ENCODE results near the gene EYS. TPM values are rescaled to one million over a fixed set of nuclear protein-coding genes. Genes with fewer than 3 reads are reported as not detected.

The EYS gene
- total and polyA plus RNA-seq, 7 donors, result 0.07 to 0.46 TPM; not detected in 5

GRCh38 chr6:64049736-64050135, 1657.3 kb downstream of the EYS start:
- H3K27me3 ChIP-seq, result no peaks in the 10 kb centered on the region
- DNase-seq, result no peak
- WGBS, 2 donors, result 58 to 68% methylated on average over 2 of the region's 2 CpGs
- no peak overlapping the region for H3K27ac ChIP-seq
- intact Hi-C loops (cut with DNase I), result no loop called here
- H3K36me3 ChIP-seq, result no peaks in the 10 kb centered on the region
- H3K4me1 ChIP-seq, result no peaks in the 10 kb centered on the region
- no peak overlapping the region for H3K4me3 ChIP-seq
- no peak for TF ChIP-seq CTCF (IDR thresholded peaks at IDR 0.05)
- TF ChIP-seq POLR2AphosphoS5 (IDR thresholded peaks at IDR 0.05), result no peak
- no peak for TF ChIP-seq POLR2A (IDR thresholded peaks at IDR 0.05)
- no peak for TF ChIP-seq EP300 (IDR thresholded peaks at IDR 0.05)
- no peaks in the 10 kb centered on the region for H3K9me3 ChIP-seq

GRCh38 chr6:64046746-64047208, 1660.2 kb downstream of the EYS start:
- no peak overlapping the region for H3K27ac ChIP-seq
- intact Hi-C loops (cut with DNase I), result no loop called here
- DNase-seq, result no peak
- no peak overlapping the region for H3K4me3 ChIP-seq
- WGBS, 2 donors, result 24 to 72% methylated on average over 1 of the region's 1 CpG
- H3K4me1 ChIP-seq, result no peaks in the 10 kb centered on the region
- H3K36me3 ChIP-seq, result no peaks in the 10 kb centered on the region
- TF ChIP-seq POLR2AphosphoS5 (IDR thresholded peaks at IDR 0.05), result no peak
- no peak for TF ChIP-seq EP300 (IDR thresholded peaks at IDR 0.05)
- TF ChIP-seq CTCF (IDR thresholded peaks at IDR 0.05), result no peak
- no peak for TF ChIP-seq POLR2A (IDR thresholded peaks at IDR 0.05)
- no peaks in the 10 kb centered on the region for H3K9me3 ChIP-seq
- H3K27me3 ChIP-seq, result no peaks in the 10 kb centered on the region

GRCh38 chr6:64041373-64041772, 1665.7 kb downstream of the EYS start:
- no peak for TF ChIP-seq POLR2AphosphoS5 (IDR thresholded peaks at IDR 0.05)
- TF ChIP-seq CTCF (IDR thresholded peaks at IDR 0.05), result no peak
- no peak for TF ChIP-seq POLR2A (IDR thresholded peaks at IDR 0.05)
- no peaks in the 10 kb centered on the region for H3K9me3 ChIP-seq
- no peaks in the 10 kb centered on the region for H3K27me3 ChIP-seq
- H3K4me1 ChIP-seq, result peaks cover 0 to 24% (median 7%) of the 10 kb centered on the region in 4 donors
- H3K4me3 ChIP-seq, result no peak overlapping the region
- no peaks in the 10 kb centered on the region for H3K36me3 ChIP-seq
- H3K27ac ChIP-seq, result no peak overlapping the region
- DNase-seq, result no peak
- intact Hi-C loops (cut with DNase I), result no loop called here
- 73 to 82% methylated on average over 2 of the region's 2 CpGs for WGBS, 2 donors

GRCh38 chr6:64040113-64040512, 1666.9 kb downstream of the EYS start:
- DNase-seq, result no peak
- intact Hi-C loops (cut with DNase I), result no loop called here
- WGBS, 2 donors, result 81 to 83% methylated on average over 1 of the region's 1 CpG

More at GRCh38 chr6:64040113-64040512, 1666.9 kb downstream of the EYS start:
- TF ChIP-seq POLR2A (IDR thresholded peaks at IDR 0.05) (no peak), POLR2AphosphoS5 (IDR thresholded peaks at IDR 0.05) (no peak), EP300 (IDR thresholded peaks at IDR 0.05) (no peak), CTCF (IDR thresholded peaks at IDR 0.05) (no peak)
- Histone ChIP-seq H3K4me1 (peaks cover 0 to 26% (median 7%) of the 10 kb centered on the region in 4 donors), H3K9me3 (no peaks in the 10 kb centered on the region), H3K27me3 (no peaks in the 10 kb centered on the region), H3K36me3 (no peaks in the 10 kb centered on the region), H3K27ac (no peak overlapping the region), H3K4me3 (no peak overlapping the region)
